PFSK-1 (cell line): Measurements from ENCODE around the gene COL1A2.

Source experiments
- FOXP2 ChIP-seq: optimal IDR thresholded peaks from 2 replicates; pipeline ENCODE3; 2011; ENCODE audit warnings: borderline replicate concordance, control low read depth, inconsistent platforms; ENCODE audit not compliant: insufficient read depth; ENCODE audit errors: extremely low read length, extremely low read depth
- POLR2AphosphoS5 ChIP-seq: IDR thresholded peaks from 2 replicates; pipeline ENCODE4 v1.6.1; 2012; ENCODE audit warnings: low read depth, mild to moderate bottlenecking, control low read depth, low read length, moderate library complexity
- SIN3A ChIP-seq: IDR thresholded peaks from 2 replicates; pipeline ENCODE4 v1.6.1; 2012; ENCODE audit warnings: mild to moderate bottlenecking, low read length, moderate library complexity, borderline replicate concordance; ENCODE audit not compliant: insufficient read depth
- TAF1 ChIP-seq: IDR thresholded peaks from 2 replicates; pipeline ENCODE4 v1.6.1; 2012; ENCODE audit warnings: low read length, control low read depth, borderline replicate concordance; ENCODE audit not compliant: insufficient read depth
- TF ChIP-seq, protein P1 (sequence below), 2 experiments: IDR thresholded peaks; 2 replicates each; pipeline versions ENCODE4 v1.6.1 to v1.8.0; 2011 to 2012; ENCODE audit warnings: low read depth in 2 of 2, low read length in 2 of 2, control low read depth in 1 of 2, inconsistent platforms in 1 of 2, mild to moderate bottlenecking in 1 of 2, moderate library complexity in 1 of 2; ENCODE audit not compliant: insufficient read depth in 1 of 2

Gene COL1A2

DNA sequence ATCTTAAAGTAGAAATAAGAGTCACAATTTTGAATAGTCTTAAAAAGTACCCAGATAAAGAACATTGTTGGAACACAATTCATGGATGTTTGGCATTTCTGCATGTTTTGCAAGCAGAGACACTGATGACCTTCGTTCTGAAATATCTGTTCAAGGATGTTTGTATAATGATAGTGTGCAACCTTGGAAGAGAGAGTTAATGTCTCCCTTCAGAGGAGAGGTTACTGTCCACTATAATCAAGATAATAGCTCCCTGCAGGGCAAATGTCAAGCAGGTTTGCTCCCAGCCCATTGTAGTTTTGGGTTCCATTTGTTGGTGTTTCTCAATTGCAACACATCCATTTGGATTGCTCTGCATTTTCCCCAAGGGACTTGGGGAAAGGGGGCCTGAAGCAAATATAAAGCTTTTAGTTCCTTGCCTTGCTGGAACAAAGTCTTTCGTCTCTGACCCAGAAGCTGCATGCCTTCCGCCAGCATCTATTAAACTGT is 45.2 kb downstream of the COL1A2 start:
- TF ChIP-seq TAF1 (no peak), SIN3A (no peak)

DNA sequence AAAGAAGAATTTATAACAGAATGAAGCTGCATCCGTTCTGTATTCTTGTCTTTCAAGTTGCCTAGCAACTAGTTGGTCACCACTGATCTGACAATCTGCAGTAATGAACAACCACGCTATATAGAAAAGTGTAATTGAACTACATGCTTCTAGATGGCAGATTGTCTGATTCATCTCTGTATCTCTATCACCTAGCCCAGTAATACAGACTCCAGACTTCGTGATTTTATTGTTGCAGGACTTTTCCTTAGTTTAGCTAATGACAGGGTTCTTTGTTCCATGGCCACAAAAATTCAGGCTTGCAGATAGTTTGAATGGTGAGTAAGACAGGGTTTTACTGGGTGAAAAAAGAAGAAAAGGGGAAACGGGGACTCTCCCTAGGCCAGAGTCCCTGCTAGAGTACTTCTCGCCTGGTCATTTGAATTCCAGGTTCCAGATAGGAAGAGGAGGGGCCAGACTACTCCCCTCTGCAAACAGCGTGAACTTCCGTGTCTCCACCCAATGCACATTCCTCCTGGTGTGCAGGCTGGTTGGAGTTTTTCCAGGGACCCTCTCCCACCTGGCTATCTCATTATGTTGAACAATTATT is 45.9 kb downstream of the COL1A2 start:
- TF ChIP-seq TAF1 = no peak

DNA sequence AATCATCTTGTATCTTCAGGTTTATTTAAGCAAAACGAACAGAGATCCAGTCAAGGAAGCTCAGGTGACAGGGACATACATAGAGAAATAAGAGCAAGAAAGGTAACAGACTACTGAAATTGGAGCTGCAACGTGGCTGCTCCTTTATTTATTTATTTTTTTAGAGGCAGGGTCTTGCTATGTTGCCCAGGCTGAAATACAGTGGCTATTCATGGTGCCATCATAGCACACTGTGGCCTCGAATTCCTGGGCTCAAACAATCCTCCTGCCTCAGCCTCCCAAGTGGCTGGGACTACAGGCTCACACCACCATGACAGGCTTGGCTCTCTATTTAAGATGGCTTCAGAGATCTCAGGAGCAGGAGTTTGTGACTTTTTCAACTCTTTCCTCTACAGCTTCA is 46.4 kb downstream of the COL1A2 start:
- TF ChIP-seq POLR2AphosphoS5 (no peak), FOXP2 (no peak), TAF1 (no peak), SIN3A (no peak)
- TF ChIP-seq, protein P1, sequence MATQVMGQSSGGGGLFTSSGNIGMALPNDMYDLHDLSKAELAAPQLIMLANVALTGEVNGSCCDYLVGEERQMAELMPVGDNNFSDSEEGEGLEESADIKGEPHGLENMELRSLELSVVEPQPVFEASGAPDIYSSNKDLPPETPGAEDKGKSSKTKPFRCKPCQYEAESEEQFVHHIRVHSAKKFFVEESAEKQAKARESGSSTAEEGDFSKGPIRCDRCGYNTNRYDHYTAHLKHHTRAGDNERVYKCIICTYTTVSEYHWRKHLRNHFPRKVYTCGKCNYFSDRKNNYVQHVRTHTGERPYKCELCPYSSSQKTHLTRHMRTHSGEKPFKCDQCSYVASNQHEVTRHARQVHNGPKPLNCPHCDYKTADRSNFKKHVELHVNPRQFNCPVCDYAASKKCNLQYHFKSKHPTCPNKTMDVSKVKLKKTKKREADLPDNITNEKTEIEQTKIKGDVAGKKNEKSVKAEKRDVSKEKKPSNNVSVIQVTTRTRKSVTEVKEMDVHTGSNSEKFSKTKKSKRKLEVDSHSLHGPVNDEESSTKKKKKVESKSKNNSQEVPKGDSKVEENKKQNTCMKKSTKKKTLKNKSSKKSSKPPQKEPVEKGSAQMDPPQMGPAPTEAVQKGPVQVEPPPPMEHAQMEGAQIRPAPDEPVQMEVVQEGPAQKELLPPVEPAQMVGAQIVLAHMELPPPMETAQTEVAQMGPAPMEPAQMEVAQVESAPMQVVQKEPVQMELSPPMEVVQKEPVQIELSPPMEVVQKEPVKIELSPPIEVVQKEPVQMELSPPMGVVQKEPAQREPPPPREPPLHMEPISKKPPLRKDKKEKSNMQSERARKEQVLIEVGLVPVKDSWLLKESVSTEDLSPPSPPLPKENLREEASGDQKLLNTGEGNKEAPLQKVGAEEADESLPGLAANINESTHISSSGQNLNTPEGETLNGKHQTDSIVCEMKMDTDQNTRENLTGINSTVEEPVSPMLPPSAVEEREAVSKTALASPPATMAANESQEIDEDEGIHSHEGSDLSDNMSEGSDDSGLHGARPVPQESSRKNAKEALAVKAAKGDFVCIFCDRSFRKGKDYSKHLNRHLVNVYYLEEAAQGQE (IDR thresholded peaks at IDR 0.05; ENCODE audit: insufficient read depth in 1 of 2, low read depth in 2 of 2, low read length in 2 of 2) = no peak

DNA sequence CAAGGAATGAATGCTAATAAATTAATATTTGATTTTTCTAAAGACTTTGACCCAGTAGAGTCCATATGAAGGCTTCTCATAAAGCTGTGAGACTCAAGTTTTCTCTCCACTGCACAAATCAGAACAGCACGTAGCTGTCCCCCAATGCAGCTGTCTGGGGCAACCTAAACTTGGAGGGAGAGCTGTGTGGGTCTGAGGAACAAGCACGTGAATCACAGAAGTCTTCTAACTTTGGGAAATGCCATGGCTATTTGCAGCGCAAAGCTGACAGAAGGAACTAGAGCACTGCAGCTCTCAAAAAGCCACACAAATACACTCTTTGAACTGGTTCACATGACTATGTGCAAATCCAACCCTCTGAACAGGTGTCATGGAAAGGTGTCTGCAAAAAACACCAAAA is 47.9 kb downstream of the COL1A2 start:
- no peak for TF ChIP-seq SIN3A
- TF ChIP-seq, protein P1 (IDR thresholded peaks at IDR 0.05; ENCODE audit: insufficient read depth in 1 of 2, low read depth in 2 of 2, low read length in 2 of 2) = no peak
- no peak for TF ChIP-seq TAF1
- no peak for TF ChIP-seq POLR2AphosphoS5
- TF ChIP-seq FOXP2 = no peak

DNA sequence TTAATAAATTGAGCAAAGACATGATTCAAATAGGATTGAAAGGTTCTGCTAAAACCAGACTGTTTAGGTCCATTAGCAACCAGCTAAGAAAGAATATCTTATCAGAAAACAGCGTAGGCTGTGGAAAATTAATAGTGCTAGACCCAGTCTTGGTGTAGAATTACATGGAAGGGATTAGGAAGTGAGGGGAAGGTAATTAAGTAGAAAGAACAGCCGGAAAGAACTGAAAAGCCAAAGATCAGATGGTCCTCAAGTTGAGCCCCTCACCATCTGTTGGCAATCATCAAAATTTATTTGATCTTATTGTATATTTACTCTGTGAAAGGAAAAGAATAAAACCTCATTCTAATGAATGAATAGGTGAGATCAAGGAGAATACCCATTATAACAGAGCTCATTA is 50.1 kb downstream of the COL1A2 start:
- TF ChIP-seq, protein P1 (IDR thresholded peaks at IDR 0.05; ENCODE audit: insufficient read depth in 1 of 2, low read depth in 2 of 2, low read length in 2 of 2) = no peak
- TF ChIP-seq POLR2AphosphoS5 (no peak), TAF1 (no peak), SIN3A (no peak), FOXP2 (no peak)

DNA sequence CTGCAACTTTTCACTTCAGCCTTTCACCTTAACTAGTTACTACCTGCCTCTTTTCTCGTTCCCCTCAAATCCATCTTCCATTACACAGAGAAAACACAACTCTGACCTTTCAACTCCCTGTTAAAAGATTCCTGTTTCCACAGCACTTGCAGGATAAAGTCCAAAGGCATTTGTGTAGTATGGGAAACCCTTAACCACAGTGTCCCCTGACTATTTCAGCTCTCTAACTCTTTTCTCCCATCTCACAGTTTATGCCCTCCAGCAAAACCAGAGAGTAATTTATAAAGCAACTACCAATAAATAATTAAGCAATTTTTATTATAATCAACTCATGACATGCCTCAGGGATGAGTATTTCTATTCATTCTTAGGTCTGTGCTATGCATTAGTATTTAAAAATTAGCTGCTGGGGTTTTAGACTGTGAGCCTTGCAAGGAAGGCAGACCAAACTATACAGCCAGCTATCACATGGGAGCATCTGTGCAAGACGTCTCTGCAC is 51.0 kb downstream of the COL1A2 start:
- no peak for TF ChIP-seq FOXP2
- TF ChIP-seq POLR2AphosphoS5 = no peak
- no peak for TF ChIP-seq TAF1
- no peak for TF ChIP-seq SIN3A
- TF ChIP-seq, protein P1 (IDR thresholded peaks at IDR 0.05; ENCODE audit: insufficient read depth in 1 of 2, low read depth in 2 of 2, low read length in 2 of 2) = no peak
